Panc1 (cell line): ENCODE results near the gene CYB5R3. TPM values are rescaled to one million over a fixed set of nuclear protein-coding genes. Genes with fewer than 3 reads are reported as not detected.

ENCODE experiments used
- ATAC-seq: fragments of 200-7000 bp; cut with Tn5 transposase; 2 replicates; pipeline ENCODE4 v1.9.1; 2020; ENCODE audit warnings: mild to moderate bottlenecking, moderate library complexity
- BruUV-seq: library from RNA; stranded (reverse); fragments of 400-500 nt; replicated peaks from 2 replicates; lab custom pipeline; 2021; lab: Mats Ljungman, UMichigan
- CTCF ChIA-PET: fragments of 300-600 bp; sonication (Branson Sonifier 250); formaldehyde crosslinking; loops from one replicate; lab custom pipeline; 2022; ENCODE audit warnings: antibody characterized with exemption; lab: Charles Lee
- POLR2A ChIA-PET: fragments of 300-600 bp; sonication (Branson Sonifier 250); formaldehyde crosslinking; loops from one replicate; lab custom pipeline; 2022; ENCODE audit warnings: antibody characterized with exemption; lab: Charles Lee
- DNase-seq: peaks from one replicate; pipeline ENCODE4 v3.0.0-alpha.2; 2010; ENCODE audit warnings: low read depth, low spot score
- H3K27ac ChIP-seq: 2 replicates; pipeline ENCODE4 v1.5.1; 2011; ENCODE audit warnings: mild to moderate bottlenecking, low read length, inconsistent platforms
- H3K27me3 ChIP-seq: fragments of 200-500 bp; sonication (Bioruptor generic); 2 replicates; pipeline ENCODE4 v1.6.0; 2014; ENCODE audit warnings: low read length, inconsistent platforms; ENCODE audit not compliant: control insufficient read depth, insufficient read depth
- H3K36me3 ChIP-seq: fragments of 200-500 bp; sonication (Bioruptor generic); 2 replicates; pipeline ENCODE4 v1.5.1; 2014; ENCODE audit warnings: inconsistent platforms, mild to moderate bottlenecking, low read length, moderate library complexity; ENCODE audit not compliant: control insufficient read depth, insufficient read depth
- H3K4me1 ChIP-seq: 2 replicates; pipeline ENCODE4 v1.5.1; 2011; ENCODE audit warnings: inconsistent platforms, mild to moderate bottlenecking, low read length, moderate library complexity; ENCODE audit not compliant: control insufficient read depth, insufficient read depth
- H3K4me3 ChIP-seq, 2 experiments: 2 replicates each; pipeline ENCODE4 v1.5.1; 2011 to 2012; ENCODE audit warnings: low read depth in 2 of 2, low read length in 2 of 2, mild to moderate bottlenecking in 2 of 2, inconsistent platforms in 1 of 2, moderate library complexity in 1 of 2
- H3K9me3 ChIP-seq: fragments of 200-500 bp; sonication (Bioruptor generic); 2 replicates; pipeline ENCODE4 v1.5.1; 2014; ENCODE audit warnings: low read depth, mild to moderate bottlenecking, inconsistent platforms, low read length, moderate library complexity; ENCODE audit not compliant: control insufficient read depth, insufficient read depth
- POLR2AphosphoS5 ChIP-seq: IDR thresholded peaks from 2 replicates; pipeline ENCODE4 v1.6.1; 2012; ENCODE audit warnings: mild to moderate bottlenecking, low read depth, low read length, moderate library complexity
- SIN3A ChIP-seq: IDR thresholded peaks from 2 replicates; pipeline ENCODE4 v1.6.1; 2012; ENCODE audit warnings: low read depth, mild to moderate bottlenecking, low read length, moderate library complexity, borderline replicate concordance; ENCODE audit not compliant: insufficient read depth
- TCF7L2 ChIP-seq: IDR thresholded peaks from 2 replicates; pipeline ENCODE4 v1.6.1; 2011; ENCODE audit warnings: mild to moderate bottlenecking, low read depth, low read length, inconsistent platforms
- in situ Hi-C: cut with HindIII; loops from 2 replicates; pipeline ENCODE4 v1.10.0; 2016; ENCODE audit warnings: low sequenced_read_pairs, low pct_unique_long_range_greater_than_20kb
- intact Hi-C: fragments of 100-400 bp; cut with micrococcal nuclease; formaldehyde crosslinking; loops from one replicate; pipeline ENCODE4 v1.10.0; 2022; ENCODE audit not compliant: unreplicated experiment
- total RNA-seq: library from RNA; stranded (reverse); gene quantifications from one replicate; pipeline ENCODE4 v1.2.1, GENCODE V29; 2021; ENCODE audit not compliant: unreplicated experiment
- TF ChIP-seq, protein P1 (sequence below): fragments of 450-650 bp; IDR thresholded peaks from 2 replicates; pipeline ENCODE4 v1.5.1; 2017; ENCODE audit warnings: mild to moderate bottlenecking
- TF ChIP-seq, protein P2 (sequence below), 2 experiments: IDR thresholded peaks; 2 replicates each; pipeline ENCODE4 v1.6.1; 2011 to 2012; ENCODE audit warnings: low read depth in 2 of 2, control low read depth in 1 of 2, low read length in 1 of 2, mild to moderate bottlenecking in 1 of 2, moderate library complexity in 1 of 2; ENCODE audit not compliant: insufficient read depth in 1 of 2

The CYB5R3 gene
- total RNA-seq, 1 experiment from 2014 or later = 102 TPM

DNA sequence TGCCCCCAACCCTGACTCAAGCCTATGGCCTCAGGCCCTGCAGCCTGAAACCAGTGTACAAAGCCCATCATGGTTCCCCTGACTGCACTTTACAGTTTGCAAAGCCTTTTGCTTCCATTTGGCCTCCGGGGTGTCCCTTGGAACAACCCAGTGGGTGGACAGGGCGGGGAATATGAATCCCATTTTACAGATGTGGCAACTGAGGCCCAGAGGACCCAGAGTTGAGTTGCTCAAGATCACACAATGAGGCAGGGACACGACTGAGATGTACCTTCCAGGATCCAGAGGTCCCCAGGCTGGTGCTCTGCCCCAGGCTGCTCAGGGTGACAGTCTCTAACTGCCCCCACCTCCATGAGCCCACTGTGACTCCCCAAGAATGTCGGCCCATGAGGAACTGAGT lies 29.1 kb downstream of the CYB5R3 start:
- intact Hi-C loops = no loop called here
- no peaks in the 10 kb centered on the region for H3K27me3 ChIP-seq
- H3K4me3 ChIP-seq = no peak overlapping the region
- DNase-seq (no peak), ATAC-seq (no peak)
- CTCF ChIA-PET = no interaction called here
- peaks cover 8% of the 10 kb centered on the region for H3K4me1 ChIP-seq
- in situ Hi-C loops = no loop called here
- H3K36me3 ChIP-seq = no peaks in the 10 kb centered on the region
- no TSS peak for BruUV-seq
- H3K9me3 ChIP-seq = no peaks in the 10 kb centered on the region
- POLR2A ChIA-PET = interaction anchor here (0.6 kb wide), 1 partner anchor 29 kb away, joined by 10 read pairs; the partner anchor contains the start of gene CYB5R3
- H3K27ac ChIP-seq = no peak overlapping the region
- TF ChIP-seq, protein P1, sequence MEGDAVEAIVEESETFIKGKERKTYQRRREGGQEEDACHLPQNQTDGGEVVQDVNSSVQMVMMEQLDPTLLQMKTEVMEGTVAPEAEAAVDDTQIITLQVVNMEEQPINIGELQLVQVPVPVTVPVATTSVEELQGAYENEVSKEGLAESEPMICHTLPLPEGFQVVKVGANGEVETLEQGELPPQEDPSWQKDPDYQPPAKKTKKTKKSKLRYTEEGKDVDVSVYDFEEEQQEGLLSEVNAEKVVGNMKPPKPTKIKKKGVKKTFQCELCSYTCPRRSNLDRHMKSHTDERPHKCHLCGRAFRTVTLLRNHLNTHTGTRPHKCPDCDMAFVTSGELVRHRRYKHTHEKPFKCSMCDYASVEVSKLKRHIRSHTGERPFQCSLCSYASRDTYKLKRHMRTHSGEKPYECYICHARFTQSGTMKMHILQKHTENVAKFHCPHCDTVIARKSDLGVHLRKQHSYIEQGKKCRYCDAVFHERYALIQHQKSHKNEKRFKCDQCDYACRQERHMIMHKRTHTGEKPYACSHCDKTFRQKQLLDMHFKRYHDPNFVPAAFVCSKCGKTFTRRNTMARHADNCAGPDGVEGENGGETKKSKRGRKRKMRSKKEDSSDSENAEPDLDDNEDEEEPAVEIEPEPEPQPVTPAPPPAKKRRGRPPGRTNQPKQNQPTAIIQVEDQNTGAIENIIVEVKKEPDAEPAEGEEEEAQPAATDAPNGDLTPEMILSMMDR = no peak
- TF ChIP-seq, protein P2, sequence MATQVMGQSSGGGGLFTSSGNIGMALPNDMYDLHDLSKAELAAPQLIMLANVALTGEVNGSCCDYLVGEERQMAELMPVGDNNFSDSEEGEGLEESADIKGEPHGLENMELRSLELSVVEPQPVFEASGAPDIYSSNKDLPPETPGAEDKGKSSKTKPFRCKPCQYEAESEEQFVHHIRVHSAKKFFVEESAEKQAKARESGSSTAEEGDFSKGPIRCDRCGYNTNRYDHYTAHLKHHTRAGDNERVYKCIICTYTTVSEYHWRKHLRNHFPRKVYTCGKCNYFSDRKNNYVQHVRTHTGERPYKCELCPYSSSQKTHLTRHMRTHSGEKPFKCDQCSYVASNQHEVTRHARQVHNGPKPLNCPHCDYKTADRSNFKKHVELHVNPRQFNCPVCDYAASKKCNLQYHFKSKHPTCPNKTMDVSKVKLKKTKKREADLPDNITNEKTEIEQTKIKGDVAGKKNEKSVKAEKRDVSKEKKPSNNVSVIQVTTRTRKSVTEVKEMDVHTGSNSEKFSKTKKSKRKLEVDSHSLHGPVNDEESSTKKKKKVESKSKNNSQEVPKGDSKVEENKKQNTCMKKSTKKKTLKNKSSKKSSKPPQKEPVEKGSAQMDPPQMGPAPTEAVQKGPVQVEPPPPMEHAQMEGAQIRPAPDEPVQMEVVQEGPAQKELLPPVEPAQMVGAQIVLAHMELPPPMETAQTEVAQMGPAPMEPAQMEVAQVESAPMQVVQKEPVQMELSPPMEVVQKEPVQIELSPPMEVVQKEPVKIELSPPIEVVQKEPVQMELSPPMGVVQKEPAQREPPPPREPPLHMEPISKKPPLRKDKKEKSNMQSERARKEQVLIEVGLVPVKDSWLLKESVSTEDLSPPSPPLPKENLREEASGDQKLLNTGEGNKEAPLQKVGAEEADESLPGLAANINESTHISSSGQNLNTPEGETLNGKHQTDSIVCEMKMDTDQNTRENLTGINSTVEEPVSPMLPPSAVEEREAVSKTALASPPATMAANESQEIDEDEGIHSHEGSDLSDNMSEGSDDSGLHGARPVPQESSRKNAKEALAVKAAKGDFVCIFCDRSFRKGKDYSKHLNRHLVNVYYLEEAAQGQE (IDR thresholded peaks at IDR 0.05; ENCODE audit: insufficient read depth in 1 of 2, low read depth in 2 of 2, low read length in 1 of 2) = no peak
- TF ChIP-seq TCF7L2 = no peak
- no peak for TF ChIP-seq SIN3A
- TF ChIP-seq POLR2AphosphoS5 = no peak

DNA sequence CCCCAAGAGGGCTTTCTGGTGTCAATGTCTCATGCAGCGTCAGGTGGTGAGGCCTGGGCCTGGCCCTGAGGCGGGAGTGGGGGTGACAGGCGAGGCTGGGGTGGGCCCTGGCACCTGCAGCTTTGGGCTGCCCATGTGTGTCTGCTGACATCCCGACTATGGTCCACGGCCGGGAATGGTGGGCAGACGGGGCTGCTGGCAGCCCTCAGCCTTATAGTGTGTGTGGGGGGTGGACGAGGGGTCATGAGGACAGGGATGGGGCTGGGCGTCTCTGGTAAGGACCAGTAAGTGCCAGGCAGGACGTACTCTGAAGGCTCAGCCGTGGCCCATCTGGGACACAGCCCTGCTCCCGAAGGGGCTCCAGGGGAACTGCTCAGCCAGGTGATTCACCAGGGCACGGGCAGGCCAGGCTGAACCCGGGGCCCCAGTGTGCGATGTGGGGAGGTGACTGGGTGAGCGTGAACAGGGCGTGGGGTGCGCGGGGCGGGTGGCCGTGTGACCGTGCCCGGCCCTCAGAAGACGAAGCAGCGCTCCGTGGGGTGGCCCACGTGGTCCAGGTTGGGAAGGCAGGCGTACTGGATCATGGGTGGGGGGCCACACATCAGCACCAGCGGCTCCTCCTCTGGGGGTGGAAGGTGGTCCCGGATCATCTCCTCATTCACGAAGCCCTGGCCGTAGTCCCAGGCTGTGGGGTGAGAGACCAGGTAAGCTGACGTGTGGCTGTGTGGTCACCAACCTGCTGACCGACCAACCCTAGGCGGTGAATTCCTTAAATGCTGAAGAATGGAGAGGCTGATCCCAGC lies 29.7 kb downstream of the CYB5R3 start:
- ChIA-PET CTCF (no interaction called here), POLR2A (no interaction called here)
- in situ Hi-C loops (no loop called here), intact Hi-C loops (no loop called here)
- ATAC-seq (no peak), DNase-seq (no peak)
- peaks cover 8% of the 10 kb centered on the region for H3K4me1 ChIP-seq
- H3K27ac ChIP-seq = no peak overlapping the region
- no peaks in the 10 kb centered on the region for H3K27me3 ChIP-seq
- no peaks in the 10 kb centered on the region for H3K9me3 ChIP-seq
- H3K4me3 ChIP-seq = no peak overlapping the region
- H3K36me3 ChIP-seq = no peaks in the 10 kb centered on the region
- TF ChIP-seq, protein P1 = no peak
- TF ChIP-seq TCF7L2 = no peak
- BruUV-seq = no TSS peak
